Mesothelial cell of epicardium (in vitro differentiated cells): Measurements from ENCODE around the gene NAT14. TPM values are rescaled to one million over a fixed set of nuclear protein-coding genes. Genes with fewer than 3 reads are reported as not detected.

Experiments
- DNase-seq, 2 experiments: peaks; one replicate each; pipeline ENCODE4 v3.0.0; 2021; ENCODE audit warnings: low spot score in 2 of 2; ENCODE audit not compliant: unreplicated experiment in 2 of 2
- H3K27ac Mint-ChIP-seq: 2 replicates; pipeline ENCODE4 v1.8.0; 2021; ENCODE audit warnings: mixed read lengths
- H3K27me3 Mint-ChIP-seq: 2 replicates; pipeline ENCODE4 v1.8.0; 2021; ENCODE audit warnings: low read depth, mixed read lengths
- H3K36me3 Mint-ChIP-seq: 2 replicates; pipeline ENCODE4 v1.8.0; 2021; ENCODE audit warnings: mixed read lengths
- H3K4me1 Mint-ChIP-seq: 2 replicates; pipeline ENCODE4 v1.8.0; 2021; ENCODE audit warnings: mixed read lengths
- H3K4me3 Mint-ChIP-seq: 2 replicates; pipeline ENCODE4 v1.8.0; 2021; ENCODE audit warnings: mild to moderate bottlenecking, moderate library complexity, mixed read lengths
- H3K9me3 Mint-ChIP-seq: 2 replicates; pipeline ENCODE4 v1.8.0; 2021; ENCODE audit warnings: mixed read lengths
- total RNA-seq: library from RNA; stranded (reverse); gene quantifications from 3 replicates; pipeline ENCODE4 v1.2.1, GENCODE V29; 2021
- TF ChIP-seq, protein P1 (sequence below): fragments of 200-600 bp; sonication (generic); IDR thresholded peaks from one replicate; pipeline ENCODE4 v1.5.0; 2021; ENCODE audit warnings: antibody characterized with exemption; ENCODE audit not compliant: unreplicated experiment

NAT14 gene
- total RNA-seq, 1 donor from 2014 or later: 54.4 TPM

DNA sequence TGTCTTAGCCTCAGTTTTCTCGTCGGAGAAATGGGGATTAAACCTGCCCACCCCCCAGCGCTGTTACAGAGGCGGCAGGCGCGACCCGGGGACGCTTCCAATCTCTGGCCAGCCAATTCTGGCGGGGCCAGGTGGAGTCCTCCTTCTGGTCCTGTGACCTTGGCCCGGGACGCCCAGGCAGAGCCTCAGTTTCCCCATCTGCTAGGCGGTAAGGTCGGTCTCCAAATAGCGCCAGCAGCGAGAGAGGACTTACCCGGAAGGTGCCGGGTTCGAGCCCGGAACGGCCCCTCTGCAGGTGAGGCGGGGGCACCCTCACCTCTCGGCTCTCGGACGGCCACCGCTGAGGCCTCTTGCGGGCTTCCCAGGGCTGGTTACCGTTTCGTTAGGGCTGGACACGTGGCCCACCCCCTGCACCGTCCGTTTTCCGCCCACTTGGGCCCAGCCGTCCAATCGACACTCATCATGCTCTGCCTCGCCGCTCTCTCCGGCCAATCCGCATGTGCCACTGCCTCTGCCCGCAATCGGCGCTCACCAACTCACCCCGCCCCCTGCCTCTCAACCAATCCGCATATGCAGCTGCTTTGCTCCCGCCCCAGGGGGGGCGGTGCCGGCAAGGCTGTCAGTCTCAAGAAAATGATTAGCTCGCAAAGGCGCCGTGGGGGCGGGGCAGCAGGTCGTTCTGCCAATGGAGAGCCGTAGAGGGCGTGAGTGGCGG, 23.6 kb upstream of the NAT14 start, which contains the start of gene ISOC2:
TSS of gene ISOC2 (minus strand) at position 384 of the 715 bp plus-strand sequence. CDS start 5,156 bp downstream, outside the sequence.
- TF ChIP-seq, protein P1, sequence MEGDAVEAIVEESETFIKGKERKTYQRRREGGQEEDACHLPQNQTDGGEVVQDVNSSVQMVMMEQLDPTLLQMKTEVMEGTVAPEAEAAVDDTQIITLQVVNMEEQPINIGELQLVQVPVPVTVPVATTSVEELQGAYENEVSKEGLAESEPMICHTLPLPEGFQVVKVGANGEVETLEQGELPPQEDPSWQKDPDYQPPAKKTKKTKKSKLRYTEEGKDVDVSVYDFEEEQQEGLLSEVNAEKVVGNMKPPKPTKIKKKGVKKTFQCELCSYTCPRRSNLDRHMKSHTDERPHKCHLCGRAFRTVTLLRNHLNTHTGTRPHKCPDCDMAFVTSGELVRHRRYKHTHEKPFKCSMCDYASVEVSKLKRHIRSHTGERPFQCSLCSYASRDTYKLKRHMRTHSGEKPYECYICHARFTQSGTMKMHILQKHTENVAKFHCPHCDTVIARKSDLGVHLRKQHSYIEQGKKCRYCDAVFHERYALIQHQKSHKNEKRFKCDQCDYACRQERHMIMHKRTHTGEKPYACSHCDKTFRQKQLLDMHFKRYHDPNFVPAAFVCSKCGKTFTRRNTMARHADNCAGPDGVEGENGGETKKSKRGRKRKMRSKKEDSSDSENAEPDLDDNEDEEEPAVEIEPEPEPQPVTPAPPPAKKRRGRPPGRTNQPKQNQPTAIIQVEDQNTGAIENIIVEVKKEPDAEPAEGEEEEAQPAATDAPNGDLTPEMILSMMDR: no peak
- H3K36me3 Mint-ChIP-seq: no peaks in the 10 kb centered on the region
- DNase-seq: peak; percentile 99 to 100
- H3K4me3 Mint-ChIP-seq: peak within 1 kb of the TSS; percentile 79
- no peaks in the 10 kb centered on the region for H3K9me3 Mint-ChIP-seq
- H3K27ac Mint-ChIP-seq: peak within 1 kb of the TSS; percentile 91
- peaks cover 26% of the 10 kb centered on the region for H3K4me1 Mint-ChIP-seq
- peaks cover 37% of the 10 kb centered on the region for H3K27me3 Mint-ChIP-seq

DNA sequence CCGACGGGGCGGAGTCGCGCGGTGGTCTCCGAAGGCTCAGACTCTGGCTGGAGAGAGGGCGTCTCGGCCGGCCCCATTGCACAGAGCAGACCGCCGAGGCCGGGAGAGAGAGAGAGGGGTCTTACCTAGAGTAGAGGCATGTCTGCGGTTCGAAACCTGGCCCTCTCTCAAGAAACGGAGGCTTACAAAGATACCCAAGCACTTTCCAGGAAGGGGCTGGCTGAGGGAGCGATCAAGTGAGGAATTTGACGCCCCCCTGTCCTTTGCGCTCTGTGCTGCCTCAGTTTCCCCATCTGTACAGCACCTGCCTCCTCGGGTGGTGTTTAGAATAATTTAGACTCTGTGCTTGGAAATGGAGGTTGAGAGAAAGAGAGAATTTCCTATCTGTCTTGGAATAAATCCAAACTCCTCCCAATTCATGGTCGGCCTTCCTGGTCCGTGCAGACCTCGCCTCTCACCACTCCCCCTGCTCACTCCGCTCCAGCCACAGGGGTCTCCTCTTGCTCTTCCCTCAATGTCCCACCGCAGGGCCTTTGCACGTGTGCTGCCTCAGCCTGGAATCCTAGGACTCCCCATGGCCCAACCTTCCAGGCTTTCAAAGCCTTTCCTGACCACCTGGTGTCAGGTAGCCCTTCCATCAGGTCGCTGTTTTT, 22.9 kb upstream of the NAT14 start:
- H3K36me3 Mint-ChIP-seq: no peaks in the 10 kb centered on the region
- DNase-seq: no peak
- H3K4me3 Mint-ChIP-seq: peak overlapping the region; percentile 79
- peak overlapping the region; percentile 91 for H3K27ac Mint-ChIP-seq
- no peaks in the 10 kb centered on the region for H3K9me3 Mint-ChIP-seq
- H3K4me1 Mint-ChIP-seq: peaks cover 26% of the 10 kb centered on the region
- peaks cover 40% of the 10 kb centered on the region for H3K27me3 Mint-ChIP-seq
- TF ChIP-seq, protein P1: no peak

DNA sequence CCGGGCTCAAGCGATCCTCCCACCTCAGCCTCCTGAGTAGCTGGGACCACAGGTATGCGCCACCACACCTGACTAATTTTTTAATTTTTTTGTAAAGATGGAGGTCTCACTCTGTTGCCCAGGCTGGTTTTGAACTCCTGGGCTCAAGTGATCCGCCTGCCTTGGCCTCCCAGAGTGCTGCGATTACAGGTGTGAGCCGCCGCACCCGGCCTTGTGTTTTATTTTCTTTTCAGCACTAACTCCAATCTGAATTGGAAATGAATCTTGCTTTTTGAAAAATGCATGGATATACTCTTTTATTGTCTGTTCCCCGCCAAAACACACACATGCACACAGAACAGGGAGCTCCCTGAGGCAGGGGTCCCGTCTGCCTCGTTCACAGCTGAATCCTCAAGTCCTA, 22.3 kb upstream of the NAT14 start:
- peaks cover 44% of the 10 kb centered on the region for H3K27me3 Mint-ChIP-seq
- TF ChIP-seq, protein P1: no peak
- no peaks in the 10 kb centered on the region for H3K9me3 Mint-ChIP-seq
- no peak for DNase-seq
- no peaks in the 10 kb centered on the region for H3K36me3 Mint-ChIP-seq
- peak overlapping the region; percentile 79 for H3K4me3 Mint-ChIP-seq
- no peak overlapping the region for H3K27ac Mint-ChIP-seq
- H3K4me1 Mint-ChIP-seq: peaks cover 26% of the 10 kb centered on the region

DNA sequence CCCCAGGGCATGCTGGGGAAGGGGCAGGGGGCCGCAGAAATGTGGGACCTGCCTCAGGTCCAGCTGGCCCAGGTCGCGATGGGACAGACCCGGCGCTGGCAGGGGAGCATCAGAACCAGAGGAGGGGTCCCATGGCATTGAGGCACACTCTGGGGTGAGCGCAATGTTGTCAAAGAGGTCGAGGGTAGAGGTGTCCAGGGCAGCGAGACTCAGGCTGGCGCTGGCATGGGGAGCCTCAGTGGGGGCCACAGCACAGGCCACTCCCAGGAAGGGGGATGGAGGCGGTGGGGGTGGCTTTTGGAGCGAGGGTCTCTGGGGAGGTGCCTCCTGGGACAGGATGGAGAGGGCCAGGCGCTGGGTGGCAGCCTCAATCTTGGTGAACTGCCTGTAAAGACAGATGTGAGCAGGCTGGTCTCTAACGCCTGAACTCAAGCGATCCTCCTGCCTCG, 21.4 kb upstream of the NAT14 start:
- no peak overlapping the region for H3K27ac Mint-ChIP-seq
- H3K4me3 Mint-ChIP-seq: no peak overlapping the region
- peaks cover 29% of the 10 kb centered on the region for H3K4me1 Mint-ChIP-seq

DNA sequence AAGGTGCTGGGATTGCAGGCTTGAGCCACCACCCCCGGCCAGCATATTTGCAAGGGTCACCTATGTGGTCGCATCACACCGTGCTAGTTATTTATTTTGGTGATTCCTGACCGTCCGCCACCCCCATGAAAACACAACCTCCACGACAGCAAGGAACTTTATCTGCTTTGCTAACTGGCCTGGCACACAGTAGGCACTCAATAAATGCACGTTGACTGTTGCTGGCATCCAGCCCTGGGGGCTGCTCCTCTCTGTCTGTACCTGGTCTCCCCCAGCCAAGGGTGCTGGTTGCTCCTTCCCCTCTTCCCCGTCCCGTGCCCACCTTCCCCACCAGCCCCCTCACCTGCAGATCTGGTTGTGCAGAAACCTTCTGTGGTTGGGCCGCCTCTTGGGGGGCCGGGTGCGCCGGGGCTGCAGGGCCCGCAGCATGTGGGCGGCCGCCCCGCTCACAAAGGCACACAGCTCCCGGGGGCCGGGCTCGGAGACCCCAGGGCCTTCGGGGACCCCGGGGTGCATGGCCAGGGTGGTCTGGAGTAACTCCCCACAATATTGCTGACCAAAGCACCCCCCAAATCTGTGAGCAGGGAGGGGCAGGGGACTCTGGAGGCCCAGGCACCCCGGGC, 20.8 kb upstream of the NAT14 start:
- Mint-ChIP-seq H3K36me3 (no peaks in the 10 kb centered on the region), H3K4me3 (no peak overlapping the region), H3K4me1 (peaks cover 28% of the 10 kb centered on the region), H3K27ac (no peak overlapping the region), H3K9me3 (no peaks in the 10 kb centered on the region), H3K27me3 (peaks cover 46% of the 10 kb centered on the region)
- DNase-seq: no peak
- TF ChIP-seq, protein P1: no peak

More for the DNA sequence above, 21.4 kb upstream of the NAT14 start:
- DNase-seq: no peak
- no peaks in the 10 kb centered on the region for H3K9me3 Mint-ChIP-seq
- H3K27me3 Mint-ChIP-seq: peaks cover 46% of the 10 kb centered on the region
- no peaks in the 10 kb centered on the region for H3K36me3 Mint-ChIP-seq
- TF ChIP-seq, protein P1: no peak
